Measurements from ENCODE around the gene TACC2. TPM values are rescaled to one million over a fixed set of nuclear protein-coding genes. Genes with fewer than 3 reads are reported as not detected.

TACC2 gene
- 22.2 and 23.4 TPM in 2 replicates for total RNA-seq

GRCh38 chr10:121988361-121989324 is at the start of gene TACC2:
TACC2 (plus strand) TSS chr10:121989163; CDS start chr10:122021982, 32,819 bp downstream.

GRCh38 chr10:121974535-121975294 is 14.2 kb upstream of the TACC2 start, which contains the start of gene NSMCE4A:
NSMCE4A (minus strand) TSS chr10:121975217; CDS start chr10:121975165, 52 bp downstream.

GRCh38 chr10:122271076-122271475 is 282.1 kb downstream of the TACC2 start, which contains the start of gene BTBD16:
BTBD16 (plus strand) TSS chr10:122271296; CDS start chr10:122275082, 3,786 bp downstream.

Small RNA genes within 50 kb of the gene (small RNA-seq; reads per million reads assigned to genes)
- gene RF02219 = not detected

Other genes with a start within 250 kb of the TACC2 start
- gene ATE1, start 61.1 kb upstream of the TACC2 start, total RNA-seq = 42.3 and 48.0 TPM in 2 replicates
- gene NSMCE4A, start 13.9 kb upstream of the TACC2 start, total RNA-seq = 71.0 and 79.7 TPM in 2 replicates